ENCODE data around the gene GATB. TPM values are rescaled to one million over a fixed set of nuclear protein-coding genes. Genes with fewer than 3 reads are reported as not detected.

GATB gene
- total and polyA plus RNA-seq, 2 donors (not counting 3 experiments of a cell fraction or from before 2014, with no cell fraction given), result 14.4 to 17.7 TPM

GRCh38 chr4:151700566-151701316 lies 60.1 kb downstream of the GATB start:
- Histone ChIP-seq H4K20me1 (replicated peaks; ENCODE audit: control insufficient read depth, extremely low read depth, insufficient read depth, low read length) (no peaks in the 10 kb centered on the region), H3K4me3 (replicated peaks in 1 of 3; ENCODE audit: insufficient read depth in 1 of 3, low read depth in 1 of 3, low read length in 3 of 3) (no peak overlapping the region), H3K27ac (ENCODE audit: insufficient read depth, low read depth, low read length) (no peak overlapping the region), H3K9me3 (replicated peaks; ENCODE audit: control insufficient read depth, insufficient read depth, low read length) (no peaks in the 10 kb centered on the region), H3K9ac (replicated peaks; ENCODE audit: extremely low read depth, insufficient read depth, low read length) (no peak overlapping the region), H3K27me3 (ENCODE audit: control insufficient read depth in 2 of 2, insufficient read depth in 2 of 2, low read length in 2 of 2) (no peaks in the 10 kb centered on the region), H2AFZ (ENCODE audit: low read depth, low read length) (no peak overlapping the region), H3K36me3 (ENCODE audit: control insufficient read depth in 2 of 2, extremely low read depth in 1 of 2, insufficient read depth in 2 of 2, low read length in 2 of 2) (peaks cover 0 to 3% of the 10 kb centered on the region in 2 experiments), H3K4me1 (ENCODE audit: control insufficient read depth, extremely low read depth, insufficient read depth, low read length) (no peaks in the 10 kb centered on the region), H3K4me2 (ENCODE audit: insufficient read depth, low read length) (no peak overlapping the region), H3K9me1 (replicated peaks; ENCODE audit: control insufficient read depth, extremely low read depth, insufficient read depth, low read length) (no peaks in the 10 kb centered on the region), H3K79me2 (ENCODE audit: control insufficient read depth, insufficient read depth, low read length) (no peaks in the 10 kb centered on the region)
- TF ChIP-seq JUN (IDR thresholded peaks at IDR 0.05; ENCODE audit: borderline replicate concordance, insufficient read depth, insufficient read length, low read depth) (no peak), FOS (IDR thresholded peaks at IDR 0.05; ENCODE audit: borderline replicate concordance, insufficient read depth, low read length) (no peak), GATA2 (IDR thresholded peaks at IDR 0.05; ENCODE audit: insufficient read depth, insufficient read length, low read depth, low read length) (no peak), MYC (IDR thresholded peaks at IDR 0.05; ENCODE audit: low read depth, low read length) (no peak), POLR2A (IDR thresholded peaks at IDR 0.05; ENCODE audit: low read depth, low read length) (no peak), EZH2 (IDR thresholded peaks at IDR 0.05; ENCODE audit: borderline replicate concordance, low read depth, low read length, severe bottlenecking) (no peak), MAX (IDR thresholded peaks at IDR 0.05; ENCODE audit: insufficient read depth, insufficient read length) (no peak), POLR2AphosphoS5 (IDR thresholded peaks at IDR 0.05; ENCODE audit: insufficient read depth, low read depth, low read length) (no peak)
- TF ChIP-seq, protein P1, sequence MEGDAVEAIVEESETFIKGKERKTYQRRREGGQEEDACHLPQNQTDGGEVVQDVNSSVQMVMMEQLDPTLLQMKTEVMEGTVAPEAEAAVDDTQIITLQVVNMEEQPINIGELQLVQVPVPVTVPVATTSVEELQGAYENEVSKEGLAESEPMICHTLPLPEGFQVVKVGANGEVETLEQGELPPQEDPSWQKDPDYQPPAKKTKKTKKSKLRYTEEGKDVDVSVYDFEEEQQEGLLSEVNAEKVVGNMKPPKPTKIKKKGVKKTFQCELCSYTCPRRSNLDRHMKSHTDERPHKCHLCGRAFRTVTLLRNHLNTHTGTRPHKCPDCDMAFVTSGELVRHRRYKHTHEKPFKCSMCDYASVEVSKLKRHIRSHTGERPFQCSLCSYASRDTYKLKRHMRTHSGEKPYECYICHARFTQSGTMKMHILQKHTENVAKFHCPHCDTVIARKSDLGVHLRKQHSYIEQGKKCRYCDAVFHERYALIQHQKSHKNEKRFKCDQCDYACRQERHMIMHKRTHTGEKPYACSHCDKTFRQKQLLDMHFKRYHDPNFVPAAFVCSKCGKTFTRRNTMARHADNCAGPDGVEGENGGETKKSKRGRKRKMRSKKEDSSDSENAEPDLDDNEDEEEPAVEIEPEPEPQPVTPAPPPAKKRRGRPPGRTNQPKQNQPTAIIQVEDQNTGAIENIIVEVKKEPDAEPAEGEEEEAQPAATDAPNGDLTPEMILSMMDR (IDR thresholded peaks at IDR 0.05; ENCODE audit: extremely low read depth in 1 of 2, insufficient read depth in 1 of 2, low read depth in 1 of 2, low read length in 2 of 2), result no peak
- FAIRE-seq, result no peak
- ChIA-PET CTCF (no interaction called here), POLR2A (no interaction called here)
- intact Hi-C loops (cut with micrococcal nuclease), result no loop called here
- no TSS peak for BruUV-seq (replicated peaks)
- DNase-seq (ENCODE audit: low read depth, low spot score), result no peak
- dilution Hi-C loops (cut with MboI; ENCODE audit: extremely low pct_ligation_motif_present, low sequenced_read_pairs), result no loop called here
